Measurements from ENCODE around the gene MYO3B. TPM values are rescaled to one million over a fixed set of nuclear protein-coding genes. Genes with fewer than 3 reads are reported as not detected.

MYO3B gene
- total RNA-seq, 4 donors from 2014 or later, result 6.0 to 7.4 (median 7.2) TPM

GRCh38 chr2:170695521-170696410 lies 517.8 kb downstream of the MYO3B start:
- no peaks in the 10 kb centered on the region for H3K4me1 ChIP-seq
- H3K27ac ChIP-seq, result no peak overlapping the region
- H3K27me3 ChIP-seq, result no peaks in the 10 kb centered on the region
- H3K9me3 ChIP-seq, result no peaks in the 10 kb centered on the region
- WGBS, 2 donors, result 72 to 82% methylated on average over 6 of the region's 6 CpGs
- intact Hi-C loops (cut with DNase I), result no loop called here
- H3K4me3 ChIP-seq (replicated peaks in 1 of 3), result no peak overlapping the region
- no peak for DNase-seq
- no peaks in the 10 kb centered on the region for H3K36me3 ChIP-seq
- TF ChIP-seq POLR2A (IDR thresholded peaks at IDR 0.05), result no peak
- no peak for TF ChIP-seq CTCF (IDR thresholded peaks at IDR 0.05)

GRCh38 chr2:170696948-170697347 lies 519.0 kb downstream of the MYO3B start:
- H3K36me3 ChIP-seq, result no peaks in the 10 kb centered on the region
- no peak for TF ChIP-seq POLR2A (IDR thresholded peaks at IDR 0.05)
- TF ChIP-seq CTCF (IDR thresholded peaks at IDR 0.05), result no peak
- intact Hi-C loops (cut with DNase I), result no loop called here
- no peaks in the 10 kb centered on the region for H3K4me1 ChIP-seq
- no peaks in the 10 kb centered on the region for H3K27me3 ChIP-seq
- H3K4me3 ChIP-seq (replicated peaks in 1 of 3), result no peak overlapping the region
- WGBS, 2 donors, result 85 to 86% methylated on average over 3 of the region's 3 CpGs
- no peak overlapping the region for H3K27ac ChIP-seq
- no peak for DNase-seq
- no peaks in the 10 kb centered on the region for H3K9me3 ChIP-seq

- WGBS, 2 donors, result 72 to 74% methylated on average over 4 of the region's 4 CpGs
- intact Hi-C loops (cut with DNase I), result no loop called here
- no peak for DNase-seq
Measured at GRCh38 chr2:170701011-170701410, 523.1 kb downstream of the MYO3B start.

GRCh38 chr2:170703776-170704476 lies 526.0 kb downstream of the MYO3B start:
- Histone ChIP-seq H3K9me3 (no peaks in the 10 kb centered on the region), H3K4me1 (no peaks in the 10 kb centered on the region), H3K27me3 (no peaks in the 10 kb centered on the region), H3K36me3 (no peaks in the 10 kb centered on the region), H3K4me3 (replicated peaks in 1 of 3) (no peak overlapping the region), H3K27ac (no peak overlapping the region)
- WGBS, 2 donors, result 81 to 94% methylated on average over 4 of the region's 4 CpGs
- TF ChIP-seq POLR2A (IDR thresholded peaks at IDR 0.05) (no peak), CTCF (IDR thresholded peaks at IDR 0.05) (no peak)
- no peak for DNase-seq
- intact Hi-C loops (cut with DNase I), result no loop called here

More at GRCh38 chr2:170701011-170701410, 523.1 kb downstream of the MYO3B start:
- Histone ChIP-seq H3K9me3 (no peaks in the 10 kb centered on the region), H3K4me3 (replicated peaks in 1 of 3) (no peak overlapping the region), H3K4me1 (no peaks in the 10 kb centered on the region), H3K27me3 (no peaks in the 10 kb centered on the region), H3K36me3 (no peaks in the 10 kb centered on the region), H3K27ac (no peak overlapping the region)
- TF ChIP-seq CTCF (IDR thresholded peaks at IDR 0.05) (no peak), POLR2A (IDR thresholded peaks at IDR 0.05) (no peak)

Small RNA genes lying within 50 kb of the gene (small RNA-seq; reads per million reads assigned to genes)
- not detected for gene RF02271
